Kidney (tissue), 14 donors: ENCODE results near the gene CTTN. TPM values are rescaled to one million over a fixed set of nuclear protein-coding genes. Genes with fewer than 3 reads are reported as not detected.
"Not testable (repeated sequence)": the region's sequence is repeated elsewhere in the genome, so short reads cannot be mapped to it uniquely, and the experiment has no call there.

Source experiments
- DNase-seq, 5 donors: peaks; one replicate each; pipeline ENCODE4 v3.0.0-alpha.2; 2013 to 2020
- FAIRE-seq: peaks from 2 replicates; lab custom pipeline; 2012; peaks lifted over from hg19 to GRCh38; lab: Jason Lieb, UNC
- H3K27ac ChIP-seq, 2 donors: one replicate each; pipeline ENCODE4 v1.7.0; 2013; ENCODE audit warnings: low read depth in 2 of 2, low read length in 2 of 2, inconsistent platforms in 1 of 2
- H3K27me3 ChIP-seq: one replicate; pipeline ENCODE4 v1.7.1; 2013; ENCODE audit warnings: low read length, inconsistent platforms; ENCODE audit not compliant: control insufficient read depth, insufficient read depth
- H3K36me3 ChIP-seq, 3 donors: one replicate each; pipeline versions ENCODE4 v1.7.0 to v1.7.1; 2013; ENCODE audit warnings: low read length in 3 of 3, control low read depth in 1 of 3, inconsistent platforms in 1 of 3; ENCODE audit not compliant: insufficient read depth in 3 of 3, control insufficient read depth in 2 of 3
- H3K4me1 ChIP-seq, 3 donors: one replicate each; pipeline versions ENCODE4 v1.7.0 to v1.7.1; 2013; ENCODE audit warnings: low read length in 3 of 3, inconsistent platforms in 1 of 3, low read depth in 1 of 3; ENCODE audit not compliant: control insufficient read depth in 2 of 3, insufficient read depth in 2 of 3
- H3K4me3 ChIP-seq, 3 donors: one replicate each; pipeline versions ENCODE4 v1.7.0 to v1.8.1; 2013; ENCODE audit warnings: low read length in 3 of 3, control low read depth in 1 of 3, inconsistent platforms in 1 of 3
- H3K9ac ChIP-seq, 3 donors: one replicate each; pipeline versions ENCODE4 v1.7.0 to v1.7.1; 2013; ENCODE audit warnings: low read length in 3 of 3, control low read depth in 1 of 3, inconsistent platforms in 1 of 3
- H3K9me3 ChIP-seq, 3 donors: one replicate each; pipeline versions ENCODE4 v1.7.0 to v1.7.1; 2013; ENCODE audit warnings: low read length in 3 of 3, control low read depth in 1 of 3, inconsistent platforms in 1 of 3; ENCODE audit not compliant: control insufficient read depth in 2 of 3, insufficient read depth in 1 of 3
- CTCF ChIP-seq: IDR thresholded peaks from 3 replicates; pipeline ENCODE4 v1.5.1; 2012; ENCODE audit warnings: mild to moderate bottlenecking, moderate library complexity, borderline replicate concordance; ENCODE audit not compliant: insufficient read depth; ENCODE audit errors: extremely low read depth
- intact Hi-C: fragments of 100-400 bp; cut with DNase I; formaldehyde crosslinking; loops from one replicate; pipeline ENCODE4 v1.11.1; 2022
- polyA plus RNA-seq: library from polyadenylated mRNA; stranded (reverse); fragments of 350-450 nt; fragmentation: Illumina TruSeq; extraction: RNeasy Lipid Tissue Mini Kit (QIAGEN cat#74804); gene quantifications from one replicate; pipeline ENCODE4 v1.2.3, GENCODE V29; 2014; ENCODE audit warnings: low read depth, low replicate concordance; ENCODE audit not compliant: insufficient read depth
- total RNA-seq: library from RNA; stranded (reverse); fragmentation: NEBNext Ultra II Directional; extraction: Animal tissue kit (Norgen Biotek cat#: 25700); gene quantifications from one replicate; pipeline ENCODE4 v1.2.1, GENCODE V29; 2021
- donor health status: control.
- donor health status: control.
- donor health status: control.
- donor health status: control.
- donor health status: control.
- donor health status: DM: yes; HTN: yes; CAD: no.
- donor health status: Normal renal cell carcinoma (clear cell type).

CTTN gene
- total and polyA plus RNA-seq, 2 donors from 2014 or later: 84.9 to 316 TPM

- H3K9ac ChIP-seq: no peak overlapping the region
- no peak overlapping the region for H3K27ac ChIP-seq
- FAIRE-seq (no peak), DNase-seq (no peak)
- TF ChIP-seq CTCF: no peak
- peaks cover 0 to 2% (median 0%) of the 10 kb centered on the region in 3 donors for H3K36me3 ChIP-seq
- no peaks in the 10 kb centered on the region for H3K9me3 ChIP-seq
- no peak overlapping the region for H3K4me3 ChIP-seq
- peaks cover 0 to 2% (median 0%) of the 10 kb centered on the region in 3 donors for H3K4me1 ChIP-seq
- intact Hi-C loops: no loop called here
- H3K27me3 ChIP-seq: no peaks in the 10 kb centered on the region
Observed at GRCh38 chr11:70387564-70387963, 10.8 kb upstream of the CTTN start.

- DNase-seq (no peak), FAIRE-seq (no peak)
- Histone ChIP-seq H3K27me3 (no peaks in the 10 kb centered on the region), H3K9me3 (no peaks in the 10 kb centered on the region), H3K9ac (no peak overlapping the region), H3K4me1 (peaks cover 0 to 2% (median 0%) of the 10 kb centered on the region in 3 donors), H3K27ac (no peak overlapping the region), H3K36me3 (peaks cover 0 to 2% (median 2%) of the 10 kb centered on the region in 3 donors), H3K4me3 (no peak overlapping the region)
- TF ChIP-seq CTCF: no peak
- intact Hi-C loops: no loop called here
Observed at GRCh38 chr11:70389201-70389600, 9.1 kb upstream of the CTTN start.

- H3K36me3 ChIP-seq, DNase-seq, FAIRE-seq, H3K27me3 ChIP-seq, intact Hi-C loops, H3K9me3 ChIP-seq, H3K27ac ChIP-seq, H3K4me1 ChIP-seq, H3K4me3 ChIP-seq, H3K9ac ChIP-seq: not testable (repeated sequence)
Observed at GRCh38 chr11:70390882-70391281, 7.4 kb upstream of the CTTN start.

- peaks cover 0 to 2% (median 0%) of the 10 kb centered on the region in 3 donors for H3K36me3 ChIP-seq
- no peak for TF ChIP-seq CTCF
- FAIRE-seq (no peak), DNase-seq (no peak)
- no peak overlapping the region for H3K27ac ChIP-seq
- H3K9me3 ChIP-seq: no peaks in the 10 kb centered on the region
- intact Hi-C loops: no loop called here
- H3K27me3 ChIP-seq: no peaks in the 10 kb centered on the region
- H3K9ac ChIP-seq: no peak overlapping the region
- H3K4me3 ChIP-seq: no peak overlapping the region
- peaks cover 0 to 9% (median 4%) of the 10 kb centered on the region in 3 donors for H3K4me1 ChIP-seq
Observed at GRCh38 chr11:70394211-70394950, 3.9 kb upstream of the CTTN start.
